Ishikawa (cell line): ENCODE results near the gene NOD2.

Experiments
- CEBPB ChIP-seq: IDR thresholded peaks from 2 replicates; pipeline ENCODE4 v1.6.1; 2012
- CREB1 ChIP-seq: IDR thresholded peaks from 2 replicates; pipeline ENCODE4 v1.6.1; 2012; ENCODE audit warnings: low read depth
- EGR1 ChIP-seq: IDR thresholded peaks from 2 replicates; pipeline ENCODE4 v1.6.1; 2012
- EP300 ChIP-seq: IDR thresholded peaks from 2 replicates; pipeline ENCODE4 v1.6.1; 2012; ENCODE audit warnings: borderline replicate concordance
- FOXM1 ChIP-seq: IDR thresholded peaks from 2 replicates; pipeline ENCODE4 v1.6.1; 2012; ENCODE audit warnings: low read depth, borderline replicate concordance
- NFIC ChIP-seq: IDR thresholded peaks from 2 replicates; pipeline ENCODE4 v1.6.1; 2012
- RAD21 ChIP-seq: IDR thresholded peaks from 2 replicates; pipeline ENCODE4 v1.6.1; 2012; ENCODE audit warnings: low read depth
- TAF1 ChIP-seq: IDR thresholded peaks from 2 replicates; pipeline ENCODE4 v1.6.1; 2012; ENCODE audit warnings: low read depth, mild to moderate bottlenecking
- TCF12 ChIP-seq: IDR thresholded peaks from 2 replicates; pipeline ENCODE4 v1.6.1; 2012; ENCODE audit warnings: low read depth
- YY1 ChIP-seq: IDR thresholded peaks from 2 replicates; pipeline ENCODE4 v1.6.1; 2012; ENCODE audit warnings: low read depth
- ZBTB7A ChIP-seq: IDR thresholded peaks from 2 replicates; pipeline ENCODE4 v1.6.1; 2012; ENCODE audit warnings: low read depth
- TF ChIP-seq, protein P1 (sequence below): IDR thresholded peaks from 2 replicates; pipeline ENCODE4 v1.6.1; 2012; ENCODE audit warnings: low read depth, mild to moderate bottlenecking
- TF ChIP-seq, protein P2 (sequence below): IDR thresholded peaks from 2 replicates; pipeline ENCODE4 v1.6.1; 2012
- TF ChIP-seq, protein P3 (sequence below): IDR thresholded peaks from 2 replicates; pipeline ENCODE4 v1.6.1; 2012

NOD2 gene

DNA sequence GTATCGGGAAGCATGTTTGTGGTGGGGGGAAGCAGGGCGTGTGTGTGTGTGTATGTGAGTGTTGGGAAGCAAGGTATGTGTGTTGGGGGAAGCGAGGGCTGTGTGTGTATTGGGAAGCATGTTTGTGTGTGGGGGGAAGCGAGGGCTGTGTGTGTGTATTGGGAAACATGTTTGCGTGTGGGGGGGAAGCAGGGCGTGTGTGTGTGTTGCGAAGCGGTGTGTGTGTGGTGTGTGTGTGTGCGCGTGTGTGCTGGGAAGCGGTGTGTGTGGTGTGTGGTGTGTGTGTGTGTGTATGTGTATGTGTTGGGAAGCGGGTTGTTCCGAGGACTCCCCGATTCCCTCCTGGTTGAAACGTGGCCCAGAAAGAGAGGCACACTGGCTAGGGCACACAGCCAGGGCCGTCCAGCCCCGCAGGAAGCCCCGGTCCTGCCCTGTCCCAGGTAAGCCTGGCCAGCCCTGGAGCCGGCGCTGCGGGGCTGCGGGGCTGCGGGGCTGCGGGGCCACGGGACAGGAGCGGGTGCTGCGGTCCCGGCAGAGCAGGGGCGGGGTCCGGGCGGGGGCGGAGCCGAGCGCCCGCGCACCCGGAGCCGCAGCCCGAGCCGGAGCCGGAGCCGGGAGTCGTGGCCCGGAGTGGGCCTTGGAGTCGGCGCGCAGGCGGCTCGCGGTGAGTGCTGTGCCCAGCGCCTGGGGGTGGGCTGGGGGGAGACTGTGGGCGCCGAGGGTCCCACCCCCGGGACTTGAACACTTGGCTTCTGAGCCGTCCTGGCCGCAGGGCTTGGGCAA lies at the start of gene NOD2:
Gene NOD2 (plus strand): TSS at position 608 of the 783 bp plus-strand sequence. CDS start 5,890 bp downstream, outside the sequence.
- no peak for TF ChIP-seq ZBTB7A
- TF ChIP-seq CREB1 = no peak
- TF ChIP-seq, protein P1, sequence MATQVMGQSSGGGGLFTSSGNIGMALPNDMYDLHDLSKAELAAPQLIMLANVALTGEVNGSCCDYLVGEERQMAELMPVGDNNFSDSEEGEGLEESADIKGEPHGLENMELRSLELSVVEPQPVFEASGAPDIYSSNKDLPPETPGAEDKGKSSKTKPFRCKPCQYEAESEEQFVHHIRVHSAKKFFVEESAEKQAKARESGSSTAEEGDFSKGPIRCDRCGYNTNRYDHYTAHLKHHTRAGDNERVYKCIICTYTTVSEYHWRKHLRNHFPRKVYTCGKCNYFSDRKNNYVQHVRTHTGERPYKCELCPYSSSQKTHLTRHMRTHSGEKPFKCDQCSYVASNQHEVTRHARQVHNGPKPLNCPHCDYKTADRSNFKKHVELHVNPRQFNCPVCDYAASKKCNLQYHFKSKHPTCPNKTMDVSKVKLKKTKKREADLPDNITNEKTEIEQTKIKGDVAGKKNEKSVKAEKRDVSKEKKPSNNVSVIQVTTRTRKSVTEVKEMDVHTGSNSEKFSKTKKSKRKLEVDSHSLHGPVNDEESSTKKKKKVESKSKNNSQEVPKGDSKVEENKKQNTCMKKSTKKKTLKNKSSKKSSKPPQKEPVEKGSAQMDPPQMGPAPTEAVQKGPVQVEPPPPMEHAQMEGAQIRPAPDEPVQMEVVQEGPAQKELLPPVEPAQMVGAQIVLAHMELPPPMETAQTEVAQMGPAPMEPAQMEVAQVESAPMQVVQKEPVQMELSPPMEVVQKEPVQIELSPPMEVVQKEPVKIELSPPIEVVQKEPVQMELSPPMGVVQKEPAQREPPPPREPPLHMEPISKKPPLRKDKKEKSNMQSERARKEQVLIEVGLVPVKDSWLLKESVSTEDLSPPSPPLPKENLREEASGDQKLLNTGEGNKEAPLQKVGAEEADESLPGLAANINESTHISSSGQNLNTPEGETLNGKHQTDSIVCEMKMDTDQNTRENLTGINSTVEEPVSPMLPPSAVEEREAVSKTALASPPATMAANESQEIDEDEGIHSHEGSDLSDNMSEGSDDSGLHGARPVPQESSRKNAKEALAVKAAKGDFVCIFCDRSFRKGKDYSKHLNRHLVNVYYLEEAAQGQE = no peak
- TF ChIP-seq EGR1 = no peak
- TF ChIP-seq NFIC = no peak
- TF ChIP-seq TCF12 = no peak
- TF ChIP-seq EP300 = no peak
- TF ChIP-seq, protein P2, sequence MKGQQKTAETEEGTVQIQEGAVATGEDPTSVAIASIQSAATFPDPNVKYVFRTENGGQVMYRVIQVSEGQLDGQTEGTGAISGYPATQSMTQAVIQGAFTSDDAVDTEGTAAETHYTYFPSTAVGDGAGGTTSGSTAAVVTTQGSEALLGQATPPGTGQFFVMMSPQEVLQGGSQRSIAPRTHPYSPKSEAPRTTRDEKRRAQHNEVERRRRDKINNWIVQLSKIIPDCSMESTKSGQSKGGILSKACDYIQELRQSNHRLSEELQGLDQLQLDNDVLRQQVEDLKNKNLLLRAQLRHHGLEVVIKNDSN = no peak
- TF ChIP-seq, protein P3, sequence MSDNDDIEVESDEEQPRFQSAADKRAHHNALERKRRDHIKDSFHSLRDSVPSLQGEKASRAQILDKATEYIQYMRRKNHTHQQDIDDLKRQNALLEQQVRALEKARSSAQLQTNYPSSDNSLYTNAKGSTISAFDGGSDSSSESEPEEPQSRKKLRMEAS = no peak
- TF ChIP-seq YY1 = no peak

DNA sequence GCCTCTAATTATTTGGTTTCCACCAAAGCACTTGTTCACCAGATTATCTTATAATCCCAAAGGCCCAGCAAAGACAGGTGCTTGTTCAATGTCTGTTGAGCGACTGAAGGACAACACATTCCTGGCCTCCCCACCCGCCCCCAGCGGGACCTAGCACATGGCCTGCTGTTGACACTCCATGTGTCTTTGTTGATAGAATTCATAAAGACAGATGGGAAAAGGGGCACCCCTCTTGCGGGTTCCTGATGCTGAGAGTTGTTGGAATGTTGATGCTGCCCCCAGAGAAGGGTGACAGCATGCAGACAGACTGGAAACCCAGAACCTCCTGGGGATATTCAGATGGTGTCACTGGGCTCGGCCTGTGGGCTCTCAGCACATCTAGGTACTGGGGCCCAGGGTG lies 49.2 kb upstream of the NOD2 start:
- TF ChIP-seq, protein P1 = no peak

DNA sequence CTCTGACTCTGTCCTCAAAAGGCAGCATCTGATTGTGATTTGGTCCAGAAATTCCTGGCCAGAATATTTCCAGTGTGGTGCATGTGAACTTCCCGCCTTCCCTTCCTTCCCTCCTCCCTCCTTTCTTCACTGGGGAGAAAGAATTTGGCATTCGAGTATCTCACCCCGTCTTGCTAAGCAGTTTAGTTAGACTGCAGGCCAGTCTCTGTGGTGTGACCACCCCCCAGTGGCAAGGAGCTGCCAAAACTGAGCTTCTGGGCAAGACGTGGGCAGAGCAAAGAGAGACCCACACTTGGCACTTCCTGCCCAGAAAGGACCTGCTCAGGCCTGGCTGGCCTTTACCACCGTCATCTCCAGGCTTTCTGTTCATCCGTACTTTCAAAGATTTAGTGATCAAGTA lies 48.7 kb upstream of the NOD2 start:
- TF ChIP-seq, protein P3 = no peak
- peak; percentile 59 for TF ChIP-seq RAD21

DNA sequence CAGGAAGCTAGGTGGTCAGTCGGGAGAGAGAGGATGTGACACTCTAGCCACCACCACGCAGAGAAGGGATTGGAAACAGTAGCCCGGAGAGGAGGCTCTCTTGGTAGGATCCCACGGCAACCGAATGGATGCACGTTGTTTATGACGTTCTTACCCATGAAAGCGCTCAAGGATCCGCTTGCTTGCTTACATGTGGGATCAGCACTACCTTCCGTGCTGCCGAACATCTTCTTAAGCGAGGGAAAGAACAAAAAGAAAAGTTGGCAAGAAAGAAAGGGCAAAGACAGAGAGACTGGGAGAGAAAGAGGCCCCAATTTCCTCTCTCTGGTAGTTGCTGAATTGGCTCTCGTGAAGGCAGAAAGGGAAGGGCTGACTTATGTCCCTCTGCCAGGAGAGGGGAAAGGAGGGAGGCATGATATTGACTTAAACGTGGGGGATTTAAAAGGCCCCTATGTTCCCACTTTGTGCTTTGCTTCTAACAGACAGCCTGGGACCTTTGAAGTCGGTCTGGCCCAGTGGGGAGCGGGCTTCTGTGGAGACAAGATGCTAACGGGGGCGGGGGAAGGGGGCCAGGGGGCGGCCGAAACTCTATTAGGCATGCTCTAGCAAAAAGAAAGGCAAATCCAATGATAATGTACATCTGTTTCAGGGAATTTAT lies 47.7 kb upstream of the NOD2 start:
- TF ChIP-seq, protein P2 = no peak
- TF ChIP-seq CREB1 = no peak

DNA sequence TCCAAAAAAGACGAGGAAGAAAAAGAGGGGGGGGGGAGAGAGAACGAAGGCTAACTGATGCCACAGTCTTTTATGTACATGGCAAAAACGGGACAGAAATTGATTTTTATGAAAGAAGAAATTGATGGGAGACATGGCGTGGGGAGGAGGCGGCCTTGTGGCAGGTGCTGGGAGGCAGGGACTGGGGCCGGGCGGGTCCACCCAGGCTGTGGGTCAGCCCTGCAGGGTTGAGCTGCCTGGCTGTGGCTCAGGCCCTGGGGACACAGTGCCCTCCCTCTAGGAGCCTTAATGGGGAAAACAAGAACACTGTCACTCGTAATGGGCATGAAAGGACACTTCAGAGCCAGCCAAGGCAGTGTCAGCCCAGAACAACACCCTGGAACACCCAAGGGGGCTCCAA lies 47.1 kb upstream of the NOD2 start:
- TF ChIP-seq, protein P3 = no peak
- TF ChIP-seq NFIC (no peak), FOXM1 (no peak), CREB1 (no peak), EGR1 (no peak), TCF12 (no peak), ZBTB7A (no peak), CEBPB (no peak), TAF1 (no peak), RAD21 (no peak), EP300 (no peak)
- TF ChIP-seq, protein P1 = no peak
- TF ChIP-seq, protein P2 = no peak
